ENCODE results near the gene COL6A3. TPM values are rescaled to one million over a fixed set of nuclear protein-coding genes. Genes with fewer than 3 reads are reported as not detected.
A peak's percentile ranks its signal among the peaks of the same experiment; 100 is the strongest.

COL6A3 gene
- total RNA-seq, 2 experiments from 2014 or later = 2.5 to 3.0 TPM

DNA sequence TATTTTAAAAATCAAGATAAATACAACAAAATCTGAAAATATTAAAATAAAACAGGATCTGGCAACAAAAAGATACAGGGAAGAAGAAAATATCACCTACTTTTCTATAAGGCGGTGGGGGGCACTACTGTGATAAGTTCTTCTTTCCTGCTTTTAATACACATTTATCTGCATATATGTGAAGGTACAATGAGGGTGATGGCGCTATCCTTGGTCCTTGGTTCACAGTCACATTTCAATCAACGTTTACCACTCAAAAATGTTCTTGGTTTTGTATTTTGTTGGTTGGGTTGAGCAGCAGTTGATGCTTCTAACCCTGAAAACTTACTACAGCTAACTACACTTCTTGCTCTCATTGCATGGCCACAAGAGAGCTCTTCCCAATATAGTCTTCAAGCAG lies 112.4 kb downstream of the COL6A3 start:
- CTCF ChIA-PET = interaction anchor here (0.9 kb wide), 1 partner anchor 44 kb away, joined by 3 read pairs; no protein-coding TSS in a partner anchor

DNA sequence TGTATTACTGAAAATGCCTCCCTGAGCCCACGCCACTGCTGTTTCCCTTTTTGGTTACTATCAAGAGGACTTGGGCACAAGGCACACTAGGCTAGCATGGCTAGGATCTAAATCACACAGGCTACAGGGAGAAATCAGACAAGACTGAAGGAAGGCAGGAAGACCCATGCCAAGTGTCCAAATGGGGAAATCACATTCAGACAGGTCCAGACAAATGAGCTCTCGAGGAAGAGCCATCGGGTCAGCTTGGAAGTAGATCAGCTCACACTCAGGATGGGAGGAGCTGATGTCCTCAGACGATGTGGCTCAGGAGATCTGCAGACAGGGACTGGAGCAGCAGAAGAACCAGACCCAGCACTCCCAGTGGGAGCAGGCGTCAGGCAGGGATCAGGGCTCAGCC lies 113.2 kb downstream of the COL6A3 start:
- CTCF ChIA-PET = interaction anchor here (0.9 kb wide), 1 partner anchor 43 kb away, joined by 3 read pairs; no protein-coding TSS in a partner anchor
- H3K9me3 Mint-ChIP-seq = peaks cover 8% of the 10 kb centered on the region
- intact Hi-C loops (cut with micrococcal nuclease) = no loop called here
- no peaks in the 10 kb centered on the region for H3K36me3 Mint-ChIP-seq (ENCODE audit: low read depth)
- no peak overlapping the region for H3K4me3 Mint-ChIP-seq
- DNase-seq = no peak
- H3K27me3 Mint-ChIP-seq (ENCODE audit: low read depth) = peaks cover 9% of the 10 kb centered on the region
- no peak overlapping the region for H3K27ac Mint-ChIP-seq
- no peaks in the 10 kb centered on the region for H3K4me1 Mint-ChIP-seq (ENCODE audit: low read depth)

More for the DNA sequence above, 112.4 kb downstream of the COL6A3 start:
- Mint-ChIP-seq H3K4me3 (no peak overlapping the region), H3K27me3 (ENCODE audit: low read depth) (peaks cover 5% of the 10 kb centered on the region), H3K36me3 (ENCODE audit: low read depth) (no peaks in the 10 kb centered on the region), H3K27ac (no peak overlapping the region), H3K4me1 (ENCODE audit: low read depth) (no peaks in the 10 kb centered on the region), H3K9me3 (peaks cover 8% of the 10 kb centered on the region)
- DNase-seq = no peak
- intact Hi-C loops (cut with micrococcal nuclease) = no loop called here

DNA sequence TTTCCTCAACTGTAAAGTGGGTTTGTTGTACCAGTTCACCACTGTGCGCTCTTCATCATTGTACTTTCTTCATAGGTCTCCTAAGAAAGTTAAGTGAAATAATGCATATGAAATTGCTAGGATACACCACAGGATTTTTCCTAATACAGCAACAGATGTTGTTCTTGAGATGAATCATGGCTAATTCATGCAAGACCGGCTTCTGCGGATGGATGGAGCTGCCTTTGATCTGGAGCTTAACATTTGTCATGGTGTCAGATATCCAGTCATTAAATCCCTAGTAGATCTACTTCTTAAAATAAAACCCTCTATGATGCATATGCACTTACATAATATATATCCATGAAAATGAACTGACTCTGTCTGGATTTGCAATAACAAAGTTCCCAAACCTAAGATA lies 114.1 kb downstream of the COL6A3 start:
- intact Hi-C loops (cut with micrococcal nuclease) = no loop called here

DNA sequence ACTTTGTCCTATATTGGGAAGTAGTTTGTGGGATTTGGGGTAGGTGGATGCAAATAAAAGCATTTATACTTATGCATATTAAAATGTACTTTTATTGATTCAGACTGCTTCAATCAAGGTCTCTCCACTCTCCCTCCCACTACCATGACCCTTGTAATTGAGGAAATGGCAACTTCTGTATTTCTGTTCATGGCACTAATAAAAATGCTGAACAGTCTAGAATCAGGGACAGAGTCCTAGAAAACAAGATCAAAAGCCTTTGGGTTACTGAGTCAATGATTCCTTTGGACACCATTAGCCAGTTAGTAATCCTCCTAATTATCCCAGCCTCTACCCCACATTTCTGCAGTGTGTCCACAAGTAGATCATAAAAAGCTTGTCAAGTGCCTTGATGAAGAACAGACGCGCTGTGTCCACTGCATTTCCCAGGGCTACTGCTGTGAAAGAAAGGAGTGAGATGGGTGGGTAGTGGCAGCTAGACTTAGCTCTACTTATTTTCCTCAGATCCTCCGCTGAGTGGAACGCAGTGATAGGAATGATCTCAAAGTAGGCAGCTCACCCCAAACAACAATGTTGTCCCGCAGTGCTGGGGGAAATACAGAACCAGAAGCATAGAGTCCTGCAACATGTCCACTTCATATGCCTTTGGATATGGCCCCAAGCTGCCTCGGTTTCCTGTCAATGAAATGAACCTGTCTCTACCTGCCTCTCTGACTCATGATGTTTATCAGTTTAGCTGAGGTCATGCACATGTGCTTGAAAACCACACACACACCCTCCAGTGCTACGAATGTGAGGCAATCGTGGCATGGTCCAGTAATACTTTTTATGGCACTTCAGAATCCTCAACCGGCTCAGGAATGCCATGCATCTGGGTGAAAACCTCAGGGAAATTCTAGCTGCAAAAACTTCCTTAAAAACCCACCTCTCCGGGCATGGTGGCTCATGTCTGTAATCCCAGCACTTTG lies 115.5 kb downstream of the COL6A3 start:
- no peak for DNase-seq
- CTCF ChIA-PET = no interaction called here
- intact Hi-C loops (cut with micrococcal nuclease) = no loop called here
- no peaks in the 10 kb centered on the region for H3K4me1 Mint-ChIP-seq (ENCODE audit: low read depth)
- H3K36me3 Mint-ChIP-seq (ENCODE audit: low read depth) = no peaks in the 10 kb centered on the region
- peaks cover 9% of the 10 kb centered on the region for H3K27me3 Mint-ChIP-seq (ENCODE audit: low read depth)
- no peak overlapping the region for H3K4me3 Mint-ChIP-seq
- no peak overlapping the region for H3K27ac Mint-ChIP-seq
- H3K9me3 Mint-ChIP-seq = peaks cover 2% of the 10 kb centered on the region

More for the DNA sequence above, 114.1 kb downstream of the COL6A3 start:
- peaks cover 8% of the 10 kb centered on the region for H3K9me3 Mint-ChIP-seq
- no peak overlapping the region for H3K4me3 Mint-ChIP-seq
- no peak for DNase-seq
- H3K27me3 Mint-ChIP-seq (ENCODE audit: low read depth) = peaks cover 9% of the 10 kb centered on the region
- H3K27ac Mint-ChIP-seq = no peak overlapping the region
- H3K4me1 Mint-ChIP-seq (ENCODE audit: low read depth) = no peaks in the 10 kb centered on the region
- H3K36me3 Mint-ChIP-seq (ENCODE audit: low read depth) = no peaks in the 10 kb centered on the region
- CTCF ChIA-PET = no interaction called here

DNA sequence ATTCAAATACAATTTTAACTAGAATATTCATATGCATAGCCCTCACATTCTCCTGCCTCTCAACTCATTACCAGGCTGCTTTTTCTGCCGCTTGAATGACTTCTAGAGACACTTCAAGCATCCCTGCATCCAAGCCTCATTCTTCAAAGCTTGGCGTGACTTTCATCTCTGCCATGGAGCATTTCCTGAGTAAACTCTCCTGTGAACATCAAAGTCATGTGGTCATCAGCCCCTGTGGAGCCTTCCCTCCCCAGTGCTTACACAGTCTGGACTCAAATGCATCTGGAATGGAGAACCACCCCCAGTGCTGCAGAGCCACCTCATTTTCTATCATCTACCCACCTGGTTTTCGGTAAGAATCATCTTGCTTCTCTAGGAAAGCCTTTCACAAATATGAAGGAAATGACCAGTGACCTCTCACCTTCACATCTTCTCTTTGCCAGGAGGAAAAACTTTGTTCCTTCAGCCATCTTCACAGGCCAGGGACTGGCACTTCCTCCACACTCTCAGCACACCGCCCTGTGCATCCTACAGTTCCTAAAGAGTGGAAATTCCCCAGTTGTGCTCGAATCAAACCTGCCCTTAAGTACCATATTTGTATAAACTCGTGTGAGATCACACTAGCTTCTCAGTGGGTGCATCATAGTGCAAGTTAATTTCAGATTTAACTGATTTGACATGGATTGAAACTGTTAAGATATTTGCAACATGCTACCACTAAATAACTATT lies 116.4 kb downstream of the COL6A3 start:
- intact Hi-C loops (cut with micrococcal nuclease) = no loop called here
- Mint-ChIP-seq H3K4me1 (ENCODE audit: low read depth) (no peaks in the 10 kb centered on the region), H3K27me3 (ENCODE audit: low read depth) (peaks cover 9% of the 10 kb centered on the region), H3K4me3 (no peak overlapping the region), H3K36me3 (ENCODE audit: low read depth) (no peaks in the 10 kb centered on the region), H3K27ac (no peak overlapping the region), H3K9me3 (peaks cover 6% of the 10 kb centered on the region)
- CTCF ChIA-PET = no interaction called here
- no peak for DNase-seq

DNA sequence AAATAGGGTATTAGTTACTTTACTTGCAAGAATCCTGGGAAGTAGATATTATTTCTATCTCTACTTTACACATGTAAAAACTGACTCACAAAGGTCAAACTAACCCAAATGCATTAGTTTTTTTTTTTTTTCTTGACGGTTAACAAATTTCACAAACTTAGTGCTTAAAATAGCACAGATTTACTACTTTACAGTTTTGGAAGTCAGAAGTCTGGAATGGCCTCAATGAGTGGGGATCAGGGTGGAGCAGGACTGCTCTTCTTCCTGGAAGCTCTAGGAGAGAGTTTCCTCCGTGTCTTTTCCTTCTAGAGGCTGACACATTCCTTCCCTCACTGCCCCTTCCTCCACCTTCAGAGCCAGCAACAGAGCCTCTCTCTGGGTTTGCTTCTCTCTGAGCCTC lies 117.2 kb downstream of the COL6A3 start:
- CTCF ChIA-PET = interaction anchor here (0.7 kb wide), 1 partner anchor 125 kb away, joined by 3 read pairs; no protein-coding TSS in a partner anchor

DNA sequence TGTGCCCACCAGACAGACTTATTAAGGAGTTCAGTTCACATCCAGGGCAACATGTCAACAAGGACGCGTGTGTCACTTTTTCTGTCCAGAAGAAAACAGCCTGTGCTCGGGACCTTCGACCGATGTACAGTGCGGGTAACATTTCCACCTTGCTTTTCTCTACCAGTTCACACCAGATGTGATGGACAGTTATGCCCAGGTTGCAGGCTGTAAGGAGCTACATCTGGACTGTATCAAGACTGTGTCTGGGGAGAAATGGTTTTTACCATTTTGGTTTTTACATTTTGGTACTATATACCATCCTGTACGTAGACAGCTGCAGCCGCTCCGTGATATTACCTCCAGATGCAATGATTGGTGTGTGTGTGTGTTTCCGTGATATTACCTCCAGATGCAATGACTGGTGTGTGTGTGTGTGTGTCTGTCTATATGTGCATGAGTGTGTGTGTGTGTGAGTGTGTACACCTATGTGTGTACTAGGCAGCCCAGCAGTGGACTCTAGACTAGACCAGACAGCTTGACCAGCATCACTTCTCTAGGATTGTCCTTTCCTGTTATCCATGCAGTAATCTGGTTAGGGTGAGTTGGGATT lies 118.0 kb downstream of the COL6A3 start:
- DNase-seq = no peak
- CTCF ChIA-PET = interaction anchor here (0.6 to 0.7 kb wide), 2 partner anchors 36 to 126 kb away, joined by 3 read pairs; no protein-coding TSS in a partner anchor
- peaks cover 18% of the 10 kb centered on the region for H3K27me3 Mint-ChIP-seq (ENCODE audit: low read depth)
- H3K36me3 Mint-ChIP-seq (ENCODE audit: low read depth) = no peaks in the 10 kb centered on the region
- no peak overlapping the region for H3K4me3 Mint-ChIP-seq
- H3K27ac Mint-ChIP-seq = no peak overlapping the region
- intact Hi-C loops (cut with micrococcal nuclease) = no loop called here
- peaks cover 7% of the 10 kb centered on the region for H3K4me1 Mint-ChIP-seq (ENCODE audit: low read depth)
- peaks cover 4% of the 10 kb centered on the region for H3K9me3 Mint-ChIP-seq

More for the DNA sequence above, 117.2 kb downstream of the COL6A3 start:
- Mint-ChIP-seq H3K27me3 (ENCODE audit: low read depth) (peaks cover 11% of the 10 kb centered on the region), H3K9me3 (peaks cover 4% of the 10 kb centered on the region), H3K27ac (no peak overlapping the region), H3K4me1 (ENCODE audit: low read depth) (no peaks in the 10 kb centered on the region), H3K36me3 (ENCODE audit: low read depth) (no peaks in the 10 kb centered on the region), H3K4me3 (no peak overlapping the region)
- intact Hi-C loops (cut with micrococcal nuclease) = no loop called here
- no peak for DNase-seq

DNA sequence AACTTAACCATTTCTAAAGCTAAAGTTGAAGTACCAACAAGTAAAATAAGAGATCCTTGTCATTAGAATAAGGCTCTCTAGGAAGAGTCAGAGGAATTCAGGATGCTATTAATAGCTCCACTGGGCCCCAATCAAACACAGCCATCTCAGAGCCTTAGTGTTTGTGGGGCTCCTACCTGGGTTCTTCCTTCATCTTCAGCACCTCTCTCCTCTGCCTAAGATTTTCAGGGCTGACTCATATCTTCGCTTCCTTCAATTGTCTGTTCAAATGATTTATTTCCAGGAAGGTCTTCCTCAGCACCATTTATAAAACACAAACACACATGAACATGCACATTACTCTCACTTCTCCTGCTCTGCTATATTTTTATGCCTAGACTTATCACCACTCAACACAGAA lies 119.5 kb downstream of the COL6A3 start:
- Mint-ChIP-seq H3K4me1 (ENCODE audit: low read depth) (peaks cover 9% of the 10 kb centered on the region), H3K36me3 (ENCODE audit: low read depth) (no peaks in the 10 kb centered on the region), H3K4me3 (no peak overlapping the region), H3K27ac (no peak overlapping the region), H3K27me3 (ENCODE audit: low read depth) (peaks cover 24% of the 10 kb centered on the region), H3K9me3 (peaks cover 4% of the 10 kb centered on the region)
- DNase-seq = no peak
- CTCF ChIA-PET = no interaction called here
- intact Hi-C loops (cut with micrococcal nuclease) = loop anchor here (5.0 kb wide), 1 partner anchor 133 kb away; no protein-coding TSS in a partner anchor

DNA sequence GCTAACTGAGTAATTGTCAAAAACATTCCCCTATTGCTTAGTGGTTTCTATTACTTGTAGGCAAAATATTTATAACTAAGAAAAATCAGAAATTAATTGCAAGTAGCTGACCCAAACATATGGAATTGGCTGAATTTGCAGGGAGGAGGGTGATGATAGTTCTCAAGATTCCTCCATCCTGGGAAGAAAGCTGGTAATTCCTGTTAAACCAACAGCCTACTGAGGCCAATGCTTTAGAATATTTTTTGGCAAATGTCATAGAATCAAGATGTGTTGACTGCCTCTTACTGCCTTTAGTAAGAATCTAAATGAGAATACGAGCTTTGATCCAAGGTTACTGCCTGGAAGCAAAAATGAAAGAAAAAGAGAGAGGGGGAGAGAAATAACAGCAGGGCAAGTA lies 120.0 kb downstream of the COL6A3 start:
- Mint-ChIP-seq H3K27me3 (ENCODE audit: low read depth) (peaks cover 29% of the 10 kb centered on the region), H3K36me3 (ENCODE audit: low read depth) (no peaks in the 10 kb centered on the region), H3K27ac (no peak overlapping the region), H3K9me3 (peaks cover 4% of the 10 kb centered on the region), H3K4me1 (ENCODE audit: low read depth) (peaks cover 9% of the 10 kb centered on the region), H3K4me3 (no peak overlapping the region)
- intact Hi-C loops (cut with micrococcal nuclease) = loop anchor here (5.0 kb wide), 1 partner anchor 133 kb away; no protein-coding TSS in a partner anchor
- no peak for DNase-seq
- CTCF ChIA-PET = no interaction called here

DNA sequence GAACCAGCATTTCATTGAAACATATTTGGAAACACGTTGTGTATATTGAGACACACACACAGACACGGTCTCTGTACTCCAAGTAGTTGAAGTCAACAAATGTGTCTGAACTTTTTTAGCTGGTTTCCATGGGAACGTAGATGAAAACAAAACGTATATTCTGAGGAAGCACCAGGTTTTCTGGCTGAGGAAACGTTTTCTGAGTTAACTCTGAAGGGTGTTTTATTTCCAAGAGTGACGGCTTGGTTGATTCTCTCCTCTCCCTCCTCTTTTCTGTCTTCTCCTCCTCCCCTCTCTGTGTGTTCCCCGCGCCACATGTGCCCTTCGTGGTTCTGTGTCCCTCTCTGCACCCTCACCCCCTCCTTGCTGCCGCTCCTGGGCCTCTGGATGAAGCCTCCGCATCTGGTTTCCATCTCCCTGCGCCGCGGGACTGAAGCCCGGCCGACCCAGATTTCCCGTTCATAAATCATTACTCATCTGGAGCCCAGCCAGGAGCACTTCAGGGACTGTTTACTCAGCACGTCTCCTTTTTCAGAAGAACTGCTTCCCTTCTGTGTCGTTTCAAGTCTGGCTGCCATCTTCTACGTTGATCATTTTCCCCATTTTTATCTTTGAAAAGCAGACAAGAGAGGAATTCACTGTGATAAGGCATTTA lies 122.7 kb downstream of the COL6A3 start:
- H3K27me3 Mint-ChIP-seq (ENCODE audit: low read depth) = peaks cover 31% of the 10 kb centered on the region
- intact Hi-C loops (cut with micrococcal nuclease) = loop anchor here (5.0 kb wide), 1 partner anchor 136 kb away; no protein-coding TSS in a partner anchor
- peaks cover 9% of the 10 kb centered on the region for H3K4me1 Mint-ChIP-seq (ENCODE audit: low read depth)
- H3K4me3 Mint-ChIP-seq = peak overlapping the region; percentile 45
- H3K27ac Mint-ChIP-seq = peak overlapping the region; percentile 11
- CTCF ChIA-PET = interaction anchor here (0.8 to 1.4 kb wide), 3 partner anchors 20 to 649 kb away, joined by 3 to 4 read pairs (median 3); no protein-coding TSS in a partner anchor
- DNase-seq = peak; percentile 68
- no peaks in the 10 kb centered on the region for H3K36me3 Mint-ChIP-seq (ENCODE audit: low read depth)
- H3K9me3 Mint-ChIP-seq = peaks cover 8% of the 10 kb centered on the region

DNA sequence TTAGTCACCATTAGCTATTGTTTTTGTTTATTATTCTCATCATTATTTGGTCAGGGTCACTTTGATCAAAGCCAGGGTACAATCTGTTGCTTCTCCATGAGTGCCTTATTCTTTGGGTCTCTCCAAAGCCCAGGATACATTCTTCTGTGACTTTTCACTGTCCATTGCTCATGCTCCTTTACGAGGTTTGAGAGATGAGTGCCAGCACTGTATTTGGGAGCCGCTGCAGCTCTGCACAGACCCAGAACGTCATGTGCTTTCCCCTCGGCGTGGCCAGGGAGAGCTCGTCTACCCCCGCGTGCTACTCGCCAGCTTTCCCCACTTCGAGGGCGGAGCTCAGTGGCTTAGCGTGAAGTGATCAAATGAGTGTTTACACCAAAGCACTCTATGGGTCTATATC lies 123.7 kb downstream of the COL6A3 start:
- Mint-ChIP-seq H3K27ac (no peak overlapping the region), H3K4me3 (no peak overlapping the region), H3K9me3 (peaks cover 8% of the 10 kb centered on the region), H3K27me3 (ENCODE audit: low read depth) (peaks cover 29% of the 10 kb centered on the region), H3K36me3 (ENCODE audit: low read depth) (no peaks in the 10 kb centered on the region), H3K4me1 (ENCODE audit: low read depth) (peaks cover 9% of the 10 kb centered on the region)
- intact Hi-C loops (cut with micrococcal nuclease) = loop anchor here (5.0 kb wide), 1 partner anchor 137 kb away; no protein-coding TSS in a partner anchor
- CTCF ChIA-PET = interaction anchor here (0.6 to 1.4 kb wide), 2 partner anchors 155 to 222 kb away, joined by 3 to 4 read pairs; no protein-coding TSS in a partner anchor
- DNase-seq = no peak

All from activated naive CD4-positive, alpha-beta T cell treated with anti-CD3 and anti-CD28 coated beads for 36 hours (primary cell).